ENCODE measurements around the gene MCCD1. TPM values are rescaled to one million over a fixed set of nuclear protein-coding genes. Genes with fewer than 3 reads are reported as not detected.

MCCD1 gene
- total RNA-seq, 8 experiments from 2014 or later: 0.38 to 1.9 (median 0.75) TPM; not detected in 1

GRCh38 chr6:31579119-31579505 is 50.4 kb downstream of the MCCD1 start:
- H3K27ac ChIP-seq: no peak overlapping the region
- H3K4me1 ChIP-seq (replicated peaks in 1 of 2): peaks cover 0 to 6% of the 10 kb centered on the region in 2 donors
- in situ Hi-C loops (cut with MboI; ENCODE audit: low pct_unique_long_range_greater_than_20kb in 2 of 9, low sequenced_read_pairs in 9 of 9, unreplicated experiment in 9 of 9): no loop called here
- H3K4me3 ChIP-seq: no peak overlapping the region
- WGBS, 10 experiments: 60 to 100% (median 97%) methylated on average over 1 to 3 of the region's 3 CpGs; no CpG with 5 or more reads in 4 of the 10 experiments
- ATAC-seq (replicated peaks in 6 of 8): no peak

Other genes starting within 250 kb of the MCCD1 start
- 1,000 to 10,000 TPM in 2 of 8 experiments, 100 to 1,000 TPM in 2, 10 to 100 TPM in 4; 32.0 to 4,986 (median 164) TPM for gene HLA-B, start 171.8 kb upstream of the MCCD1 start, total RNA-seq
- gene MICA, start 125.4 kb upstream of the MCCD1 start, total RNA-seq: 10 to 100 TPM in 4 of 8 experiments, 1 to 10 TPM in 4; 4.1 to 64.5 (median 10.3) TPM
- 1 to 10 TPM in 5 of 8 experiments, under 1 TPM in 2, not detected in 1; 0.49 to 4.2 (median 1.9) TPM for gene MICB, start 30.8 kb upstream of the MCCD1 start, total RNA-seq
- gene DDX39B, start 13.0 kb downstream of the MCCD1 start, total RNA-seq: 100 to 1,000 TPM; 238 to 564 (median 386) TPM
- 100 to 1,000 TPM in 2 of 8 experiments, 10 to 100 TPM in 3, 1 to 10 TPM in 2, under 1 TPM in 1; 0.25 to 110 (median 48.1) TPM for gene ATP6V1G2, start 17.6 kb downstream of the MCCD1 start, total RNA-seq
- 10 to 100 TPM; 24.2 to 44.5 (median 31.6) TPM for gene NFKBIL1, start 18.6 kb downstream of the MCCD1 start, total RNA-seq
- gene LTA, start 43.3 kb downstream of the MCCD1 start, total RNA-seq: under 1 TPM in 6 of 8 experiments, not detected in 2; 0.11 to 0.76 (median 0.41) TPM
- gene TNF, start 46.6 kb downstream of the MCCD1 start, total RNA-seq: 1 to 10 TPM in 1 of 8 experiments, under 1 TPM in 3, not detected in 4; 0.17 to 3.9 (median 0.68) TPM
- 1 to 10 TPM in 2 of 8 experiments, under 1 TPM in 5, not detected in 1; 0.18 to 1.9 (median 0.81) TPM for gene LTB, start 53.5 kb downstream of the MCCD1 start, total RNA-seq
- gene LST1, start 57.3 kb downstream of the MCCD1 start, total RNA-seq: 1 to 10 TPM in 2 of 8 experiments, under 1 TPM in 5, not detected in 1; 0.21 to 2.6 (median 0.63) TPM
- under 1 TPM in 3 of 8 experiments, not detected in 5; 0.29 to 0.71 (median 0.31) TPM for gene NCR3, start 64.0 kb downstream of the MCCD1 start, total RNA-seq
- 1 to 10 TPM in 5 of 8 experiments, not detected in 3; 1.1 to 3.1 (median 2.0) TPM for gene AIF1, start 86.3 kb downstream of the MCCD1 start, total RNA-seq
- 100 to 1,000 TPM in 4 of 8 experiments, 10 to 100 TPM in 4; 53.2 to 259 (median 92.0) TPM for gene PRRC2A, start 91.8 kb downstream of the MCCD1 start, total RNA-seq
- 100 to 1,000 TPM; 159 to 322 (median 247) TPM for gene BAG6, start 123.7 kb downstream of the MCCD1 start, total RNA-seq
- gene APOM, start 126.9 kb downstream of the MCCD1 start, total RNA-seq: 1 to 10 TPM; 2.3 to 6.8 (median 5.3) TPM
- gene C6orf47, start 131.8 kb downstream of the MCCD1 start, total RNA-seq: 10 to 100 TPM; 10.8 to 24.6 (median 15.5) TPM
- gene GPANK1, start 136.0 kb downstream of the MCCD1 start, total RNA-seq: 10 to 100 TPM; 15.2 to 27.2 (median 22.0) TPM
- 100 to 1,000 TPM; 112 to 225 (median 167) TPM for gene CSNK2B, start 137.1 kb downstream of the MCCD1 start, total RNA-seq
- gene LY6G5B, start 141.0 kb downstream of the MCCD1 start, total RNA-seq: 10 to 100 TPM in 2 of 8 experiments, 1 to 10 TPM in 6; 3.0 to 20.9 (median 6.3) TPM
- 1 to 10 TPM; 1.3 to 7.1 (median 2.8) TPM for gene LY6G5C, start 152.1 kb downstream of the MCCD1 start, total RNA-seq
- 10 to 100 TPM; 43.8 to 69.0 (median 52.5) TPM for gene ABHD16A, start 174.4 kb downstream of the MCCD1 start, total RNA-seq
- gene LY6G6F, start 177.9 kb downstream of the MCCD1 start, total RNA-seq: not detected
- not detected for gene LY6G6D, start 186.4 kb downstream of the MCCD1 start, total RNA-seq
- 1 to 10 TPM in 1 of 8 experiments, under 1 TPM in 4, not detected in 3; 0.16 to 1.6 (median 0.41) TPM for gene LY6G6C, start 192.8 kb downstream of the MCCD1 start, total RNA-seq
- gene MPIG6B, start 194.4 kb downstream of the MCCD1 start, total RNA-seq: 1 to 10 TPM in 2 of 8 experiments, under 1 TPM in 6; 0.18 to 1.8 (median 0.58) TPM
- gene DDAH2, start 200.3 kb downstream of the MCCD1 start, total RNA-seq: 100 to 1,000 TPM in 5 of 8 experiments, 10 to 100 TPM in 3; 15.5 to 168 (median 120) TPM
- 100 to 1,000 TPM in 5 of 8 experiments, 10 to 100 TPM in 3; 73.5 to 627 (median 176) TPM for gene CLIC1, start 207.6 kb downstream of the MCCD1 start, total RNA-seq
- gene MSH5, start 211.0 kb downstream of the MCCD1 start, total RNA-seq: 10 to 100 TPM in 5 of 8 experiments, 1 to 10 TPM in 3; 3.8 to 65.3 (median 11.3) TPM
- gene SAPCD1, start 233.7 kb downstream of the MCCD1 start, total RNA-seq: 1 to 10 TPM in 7 of 8 experiments, under 1 TPM in 1; 0.87 to 8.0 (median 2.7) TPM
- gene VWA7, start 248.4 kb downstream of the MCCD1 start, total RNA-seq: 1 to 10 TPM in 6 of 8 experiments, under 1 TPM in 2; 0.63 to 2.9 (median 1.4) TPM